Skeletal muscle tissue (tissue), 4 donors: Measurements from ENCODE around the gene IPO5. TPM values are rescaled to one million over a fixed set of nuclear protein-coding genes. Genes with fewer than 3 reads are reported as not detected.

Source experiments
- H3K27ac ChIP-seq: one replicate; pipeline ENCODE4 v1.7.0; 2013; ENCODE audit warnings: mild to moderate bottlenecking, low read depth, low read length, inconsistent platforms
- H3K27me3 ChIP-seq, 3 donors: one replicate each; pipeline ENCODE4 v1.7.0; 2013; ENCODE audit warnings: low read length in 3 of 3; ENCODE audit not compliant: control insufficient read depth in 3 of 3, insufficient read depth in 3 of 3
- H3K36me3 ChIP-seq, 3 donors: one replicate each; pipeline ENCODE4 v1.7.0; 2013; ENCODE audit warnings: low read length in 3 of 3; ENCODE audit not compliant: control insufficient read depth in 3 of 3, insufficient read depth in 3 of 3
- H3K4me1 ChIP-seq, 3 donors: one replicate each; pipeline ENCODE4 v1.7.0; 2013; ENCODE audit warnings: low read length in 3 of 3, mild to moderate bottlenecking in 3 of 3; ENCODE audit not compliant: control insufficient read depth in 3 of 3, insufficient read depth in 3 of 3
- H3K4me3 ChIP-seq, 3 donors: one replicate each; pipeline ENCODE4 v1.7.0; 2013; ENCODE audit warnings: low read length in 3 of 3
- H3K9ac ChIP-seq, 3 donors: one replicate each; pipeline ENCODE4 v1.7.0; 2013; ENCODE audit warnings: low read length in 3 of 3, mild to moderate bottlenecking in 3 of 3, moderate library complexity in 2 of 3, low read depth in 1 of 3
- H3K9me3 ChIP-seq, 3 donors: one replicate each; pipeline ENCODE4 v1.7.0; 2013; ENCODE audit warnings: low read length in 3 of 3; ENCODE audit not compliant: control insufficient read depth in 3 of 3
- total RNA-seq: library from RNA; depleted of rRNA; stranded (reverse); fragments of >200 nt; gene quantifications from one replicate; pipeline ENCODE4 v1.2.3, GENCODE V29; 2014
- donor health status: Osteomylitis.

The IPO5 gene
- total RNA-seq, 1 donor from 2014 or later: 274 TPM

DNA sequence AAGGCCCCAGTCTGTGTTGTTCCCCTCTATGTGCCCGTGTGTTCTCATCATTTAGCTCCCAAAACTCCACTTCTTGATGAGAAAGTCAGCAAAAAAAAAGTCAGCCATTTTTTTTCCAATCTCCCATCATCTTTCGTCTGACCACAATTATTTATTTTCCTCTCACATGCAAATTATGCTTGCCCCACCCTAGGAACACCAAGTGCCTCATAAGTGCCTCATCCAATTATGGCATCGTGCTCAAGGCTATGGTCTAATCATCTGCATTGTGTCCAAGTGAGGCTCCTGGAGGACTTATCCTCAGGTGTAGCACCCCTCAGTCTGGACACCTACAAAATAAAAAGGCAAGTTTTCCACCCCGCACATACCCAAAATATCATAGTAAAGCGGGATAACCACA lies 20.8 kb upstream of the IPO5 start:
- no peak overlapping the region for H3K27ac ChIP-seq
- H3K36me3 ChIP-seq: no peaks in the 10 kb centered on the region
- H3K27me3 ChIP-seq: no peaks in the 10 kb centered on the region

DNA sequence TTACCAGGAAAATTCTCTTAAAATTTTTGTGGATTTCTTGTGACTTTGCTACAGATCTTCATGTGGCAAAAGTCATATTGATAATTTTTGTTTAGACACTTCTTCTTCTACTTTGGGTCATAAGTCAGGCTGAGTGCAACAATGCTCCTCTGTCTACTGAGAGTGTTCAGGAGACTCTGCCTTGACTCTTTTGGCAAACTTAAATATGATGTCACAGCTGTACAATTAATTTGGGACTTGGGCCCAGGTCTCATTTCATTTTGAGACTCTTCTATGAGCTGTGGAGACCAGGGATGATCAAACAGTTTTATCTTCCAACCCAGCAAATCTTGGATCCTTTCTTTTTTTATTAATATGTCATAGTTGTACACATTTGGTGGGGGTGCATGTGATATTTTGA lies 19.7 kb upstream of the IPO5 start:
- no peaks in the 10 kb centered on the region for H3K4me1 ChIP-seq
- no peak overlapping the region for H3K4me3 ChIP-seq
- H3K27me3 ChIP-seq: no peaks in the 10 kb centered on the region
- H3K9ac ChIP-seq: no peak overlapping the region
- no peak overlapping the region for H3K27ac ChIP-seq
- H3K36me3 ChIP-seq: no peaks in the 10 kb centered on the region
- no peaks in the 10 kb centered on the region for H3K9me3 ChIP-seq

More for the DNA sequence above, 20.8 kb upstream of the IPO5 start:
- no peak overlapping the region for H3K4me3 ChIP-seq
- H3K9me3 ChIP-seq: no peaks in the 10 kb centered on the region
- no peaks in the 10 kb centered on the region for H3K4me1 ChIP-seq
- no peak overlapping the region for H3K9ac ChIP-seq

DNA sequence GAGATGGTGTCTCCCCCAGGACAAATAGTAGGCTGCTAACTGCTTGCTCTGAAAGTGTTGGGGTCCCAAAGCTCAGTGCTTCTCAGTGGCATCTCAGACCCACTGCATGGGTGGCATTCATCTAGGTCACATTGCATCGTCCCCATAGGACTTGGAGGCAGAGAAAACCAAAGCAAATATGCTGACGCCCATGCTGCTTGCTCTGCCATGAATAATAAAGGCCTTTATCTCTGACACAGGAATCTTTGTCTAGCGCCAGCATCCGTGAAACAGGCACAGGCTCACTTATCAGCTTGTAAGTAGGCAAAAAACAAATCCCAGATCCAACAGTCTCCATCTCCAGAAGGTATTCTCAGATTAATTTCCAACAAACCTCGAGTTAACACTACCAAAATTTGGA lies 18.9 kb upstream of the IPO5 start:
- Histone ChIP-seq H3K4me1 (no peaks in the 10 kb centered on the region), H3K27me3 (no peaks in the 10 kb centered on the region), H3K9me3 (no peaks in the 10 kb centered on the region), H3K27ac (no peak overlapping the region), H3K36me3 (no peaks in the 10 kb centered on the region), H3K9ac (no peak overlapping the region), H3K4me3 (no peak overlapping the region)

DNA sequence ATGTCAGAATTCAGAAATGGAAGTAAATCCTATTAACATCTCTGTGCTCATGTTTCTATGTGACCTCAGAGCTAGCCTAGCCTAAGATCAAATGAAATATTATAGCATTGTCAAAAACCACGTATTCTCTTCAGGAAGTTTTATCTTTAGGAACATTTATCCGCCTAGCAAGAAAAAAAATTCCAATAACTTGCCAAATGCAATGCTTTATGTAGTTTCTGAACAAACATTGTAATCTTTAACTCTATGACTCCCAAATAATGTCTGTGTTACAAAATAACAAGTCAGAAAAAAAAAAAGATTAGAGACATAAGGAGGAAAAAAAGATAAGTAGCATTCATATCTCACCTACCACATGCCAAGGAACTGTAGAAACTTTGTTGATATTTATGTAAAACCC lies 18.4 kb upstream of the IPO5 start:
- Histone ChIP-seq H3K27me3 (no peaks in the 10 kb centered on the region), H3K36me3 (no peaks in the 10 kb centered on the region), H3K27ac (no peak overlapping the region), H3K4me1 (no peaks in the 10 kb centered on the region), H3K9ac (no peak overlapping the region), H3K9me3 (no peaks in the 10 kb centered on the region), H3K4me3 (no peak overlapping the region)

DNA sequence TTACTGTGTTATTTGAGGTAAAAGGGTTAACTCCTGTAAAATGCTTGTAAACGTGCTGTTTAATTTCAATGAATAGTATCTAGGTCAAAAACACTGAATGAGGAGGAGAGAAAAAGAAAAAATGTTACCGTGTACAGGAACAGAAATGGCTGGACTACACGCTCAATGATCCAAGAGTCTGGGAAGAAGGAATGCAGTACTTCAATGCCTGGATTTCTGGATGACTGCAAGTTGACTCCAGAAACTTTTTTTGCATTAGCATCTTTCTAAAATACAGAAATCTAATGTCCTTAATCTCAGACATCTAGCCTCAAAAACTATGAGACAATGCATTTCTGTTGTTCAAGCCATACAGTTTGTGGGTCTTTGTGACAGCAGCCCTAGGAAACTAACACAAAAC lies 17.4 kb upstream of the IPO5 start:
- no peaks in the 10 kb centered on the region for H3K36me3 ChIP-seq
- H3K27me3 ChIP-seq: no peaks in the 10 kb centered on the region
- H3K9ac ChIP-seq: no peak overlapping the region
- H3K4me1 ChIP-seq: no peaks in the 10 kb centered on the region
- H3K27ac ChIP-seq: no peak overlapping the region
- H3K4me3 ChIP-seq: no peak overlapping the region
- no peaks in the 10 kb centered on the region for H3K9me3 ChIP-seq

DNA sequence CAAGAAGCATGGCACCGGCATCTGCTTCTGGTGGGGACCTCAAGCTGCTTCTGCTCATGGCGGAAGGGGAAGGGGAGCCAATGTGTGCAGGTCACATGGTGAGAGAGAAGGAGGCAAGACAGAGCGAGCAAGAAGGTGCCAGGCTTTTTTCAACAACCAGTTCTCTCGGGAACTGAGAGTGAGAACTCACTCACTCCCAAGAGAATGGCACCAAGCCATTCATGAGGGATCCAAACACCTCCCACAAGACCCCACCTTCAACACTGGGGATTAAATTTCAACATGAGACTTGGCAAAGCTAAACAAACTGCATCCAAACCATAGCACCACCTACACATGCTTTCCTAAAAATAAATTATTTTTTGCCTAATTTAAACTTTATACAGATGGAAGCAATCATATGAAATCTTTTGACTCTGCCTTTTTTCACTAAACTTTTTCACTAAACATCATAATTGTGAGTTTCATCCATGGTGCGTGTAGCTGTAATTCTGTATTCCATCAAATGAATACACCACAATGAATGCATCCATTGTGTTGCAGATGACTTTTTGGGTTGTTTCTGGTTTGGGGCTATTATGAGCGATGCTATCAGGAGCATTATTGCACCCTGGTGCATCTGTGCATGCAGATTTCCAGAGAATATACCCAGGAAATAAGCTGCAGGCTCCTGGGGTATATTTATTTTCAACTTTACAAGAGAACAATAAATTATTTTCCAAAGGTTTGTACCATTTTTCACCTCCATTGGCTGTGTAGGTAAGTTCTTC lies 14.6 kb upstream of the IPO5 start:
- Histone ChIP-seq H3K9ac (no peak overlapping the region), H3K9me3 (no peaks in the 10 kb centered on the region), H3K36me3 (no peaks in the 10 kb centered on the region), H3K27me3 (no peaks in the 10 kb centered on the region), H3K27ac (no peak overlapping the region), H3K4me1 (no peaks in the 10 kb centered on the region), H3K4me3 (no peak overlapping the region)

DNA sequence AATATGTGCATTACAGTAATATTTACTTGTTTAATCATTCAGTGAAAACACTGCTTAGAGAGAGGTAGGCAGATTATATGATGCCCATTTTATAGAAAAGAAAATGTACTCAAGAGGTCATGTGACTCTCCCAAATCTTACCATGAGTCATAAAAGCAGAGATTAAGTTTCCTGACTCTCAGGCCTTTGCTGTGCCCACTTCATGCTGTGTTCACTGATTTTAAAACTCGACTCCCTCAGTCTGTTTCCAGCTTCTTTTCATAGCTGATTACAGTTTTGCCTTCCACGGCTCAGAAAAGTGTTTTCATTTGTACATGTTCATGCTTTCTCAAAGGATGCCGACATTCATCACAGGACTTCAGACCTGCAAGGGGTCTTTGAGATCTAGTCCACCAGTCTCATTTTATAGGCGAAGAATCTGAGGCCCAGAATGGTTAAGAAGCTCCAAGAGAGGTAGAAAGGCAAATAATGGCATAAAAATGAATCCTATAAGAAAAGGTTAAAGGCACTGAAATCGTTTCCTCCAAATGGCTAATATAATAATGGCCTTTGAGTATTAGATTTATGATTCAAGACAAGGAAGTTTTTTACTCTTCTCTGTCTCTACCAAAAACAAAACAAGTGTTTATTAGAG lies 9.0 kb upstream of the IPO5 start:
- H3K27me3 ChIP-seq: no peaks in the 10 kb centered on the region
- no peaks in the 10 kb centered on the region for H3K36me3 ChIP-seq
- H3K4me3 ChIP-seq: no peak overlapping the region
- H3K27ac ChIP-seq: no peak overlapping the region
- H3K4me1 ChIP-seq: no peaks in the 10 kb centered on the region
- H3K9me3 ChIP-seq: no peaks in the 10 kb centered on the region
- no peak overlapping the region for H3K9ac ChIP-seq

DNA sequence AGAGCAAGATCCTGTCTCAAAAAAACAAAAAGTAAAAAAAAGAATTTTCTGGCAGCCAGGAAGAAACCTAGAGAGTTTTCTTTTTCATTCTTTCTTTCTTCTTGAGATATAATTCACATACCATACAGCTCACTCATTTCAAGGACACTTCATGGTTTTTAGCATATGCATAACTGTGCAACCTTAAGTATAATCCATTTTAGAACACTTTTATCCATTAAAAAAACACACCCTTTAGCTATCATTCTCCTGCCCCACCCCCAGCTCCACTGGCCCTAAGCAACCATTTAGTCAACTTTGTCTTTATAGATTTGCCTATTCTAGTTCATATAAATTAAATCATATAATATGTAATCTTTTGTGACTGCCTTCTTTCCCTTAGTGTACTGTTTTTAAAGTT lies 8.1 kb upstream of the IPO5 start:
- H3K27me3 ChIP-seq: no peaks in the 10 kb centered on the region
- no peak overlapping the region for H3K9ac ChIP-seq

DNA sequence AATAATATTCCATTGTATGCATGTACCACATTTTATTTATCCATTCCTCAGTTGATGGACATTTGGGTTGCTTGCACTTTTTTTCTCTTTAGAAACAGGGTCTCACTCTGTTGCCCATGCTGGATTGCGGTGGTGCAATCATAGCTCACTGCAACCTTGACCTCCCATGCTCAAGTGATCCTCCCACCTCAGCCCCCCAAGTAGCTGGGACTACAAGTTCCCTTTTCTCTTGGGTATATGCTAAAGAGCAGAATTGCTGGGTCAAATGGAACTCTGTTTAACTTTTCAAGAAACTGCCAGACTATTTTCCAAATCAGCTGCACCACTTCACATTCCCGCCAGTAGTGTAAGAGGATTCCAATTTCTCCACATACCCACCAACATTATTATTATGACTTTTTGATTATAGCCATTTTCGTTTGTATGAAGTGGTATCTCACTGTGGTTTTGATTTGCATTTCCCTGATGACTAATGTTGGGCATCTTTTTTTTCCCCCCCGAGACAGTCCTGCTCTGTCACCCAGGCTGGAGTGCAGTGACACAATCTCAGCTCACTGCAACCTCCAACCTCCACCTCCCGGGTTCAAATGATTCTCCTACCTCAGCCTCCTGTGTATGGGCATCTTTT lies 7.6 kb upstream of the IPO5 start:
- Histone ChIP-seq H3K4me1 (no peaks in the 10 kb centered on the region), H3K27ac (no peak overlapping the region), H3K27me3 (no peaks in the 10 kb centered on the region), H3K9me3 (no peaks in the 10 kb centered on the region), H3K9ac (no peak overlapping the region), H3K36me3 (no peaks in the 10 kb centered on the region), H3K4me3 (no peak overlapping the region)

More for the DNA sequence above, 8.1 kb upstream of the IPO5 start:
- Histone ChIP-seq H3K27ac (no peak overlapping the region), H3K4me1 (no peaks in the 10 kb centered on the region), H3K36me3 (no peaks in the 10 kb centered on the region), H3K4me3 (no peak overlapping the region), H3K9me3 (no peaks in the 10 kb centered on the region)

DNA sequence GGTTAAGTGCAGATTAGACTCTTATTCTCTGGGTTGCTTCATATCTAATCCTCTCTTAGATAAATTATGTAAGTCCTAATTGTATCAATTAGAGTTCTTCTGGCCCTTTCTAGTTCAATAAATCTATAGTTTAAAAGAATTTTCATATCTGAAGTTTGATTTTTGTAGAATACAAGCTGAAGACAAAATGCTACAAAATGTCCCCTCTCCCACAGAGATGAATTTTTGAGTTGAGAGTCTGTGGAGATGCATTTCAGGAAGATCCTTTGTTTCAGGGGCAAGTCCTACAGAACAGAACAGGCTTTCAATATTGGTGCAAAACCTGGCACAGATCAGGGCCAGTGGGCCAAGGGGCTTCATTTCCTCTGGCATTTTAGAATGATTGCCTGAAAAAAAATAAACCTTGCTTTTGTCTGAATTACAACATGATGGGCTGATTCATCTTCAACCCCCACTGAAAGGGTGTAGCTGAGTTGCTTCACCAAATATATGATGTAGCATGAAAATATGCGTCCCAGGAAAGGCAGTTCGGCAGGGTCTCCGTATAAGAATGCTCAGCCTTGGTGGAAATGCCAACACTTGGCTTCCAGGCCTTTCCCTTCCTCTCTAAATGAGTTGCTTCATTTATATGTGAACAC lies 6.4 kb upstream of the IPO5 start:
- Histone ChIP-seq H3K27me3 (no peaks in the 10 kb centered on the region), H3K4me1 (no peaks in the 10 kb centered on the region), H3K27ac (no peak overlapping the region), H3K4me3 (no peak overlapping the region), H3K9me3 (no peaks in the 10 kb centered on the region), H3K9ac (no peak overlapping the region), H3K36me3 (no peaks in the 10 kb centered on the region)
